Right ventricle myocardium superior (tissue), 1 donor: ENCODE measurements around the gene NDUFS6. TPM values are rescaled to one million over a fixed set of nuclear protein-coding genes. Genes with fewer than 3 reads are reported as not detected.

ENCODE experiments used
- ATAC-seq: fragments of 200-7000 bp; cut with Tn5 transposase; one replicate; pipeline ENCODE4 v1.9.1; 2020; ENCODE audit warnings: mild to moderate bottlenecking; ENCODE audit not compliant: poor library complexity
- DNase-seq: peaks from one replicate; pipeline ENCODE4 v3.0.0-alpha.2; 2020
- intact Hi-C: fragments of 100-400 bp; cut with DNase I; formaldehyde crosslinking; loops from one replicate; pipeline ENCODE4 v1.11.2; 2022
- total RNA-seq: library from RNA; stranded (reverse); fragmentation: NEBNext Ultra II Directional; extraction: Animal tissue kit (Norgen Biotek cat#: 25700); gene quantifications from one replicate; pipeline ENCODE4 v1.2.1, GENCODE V29; 2021
- donor health status: DM: no; HTN: yes; CAD: no; lungs with severe emphysema.

Gene NDUFS6
- total RNA-seq, 1 donor from 2014 or later = 126 TPM

DNA sequence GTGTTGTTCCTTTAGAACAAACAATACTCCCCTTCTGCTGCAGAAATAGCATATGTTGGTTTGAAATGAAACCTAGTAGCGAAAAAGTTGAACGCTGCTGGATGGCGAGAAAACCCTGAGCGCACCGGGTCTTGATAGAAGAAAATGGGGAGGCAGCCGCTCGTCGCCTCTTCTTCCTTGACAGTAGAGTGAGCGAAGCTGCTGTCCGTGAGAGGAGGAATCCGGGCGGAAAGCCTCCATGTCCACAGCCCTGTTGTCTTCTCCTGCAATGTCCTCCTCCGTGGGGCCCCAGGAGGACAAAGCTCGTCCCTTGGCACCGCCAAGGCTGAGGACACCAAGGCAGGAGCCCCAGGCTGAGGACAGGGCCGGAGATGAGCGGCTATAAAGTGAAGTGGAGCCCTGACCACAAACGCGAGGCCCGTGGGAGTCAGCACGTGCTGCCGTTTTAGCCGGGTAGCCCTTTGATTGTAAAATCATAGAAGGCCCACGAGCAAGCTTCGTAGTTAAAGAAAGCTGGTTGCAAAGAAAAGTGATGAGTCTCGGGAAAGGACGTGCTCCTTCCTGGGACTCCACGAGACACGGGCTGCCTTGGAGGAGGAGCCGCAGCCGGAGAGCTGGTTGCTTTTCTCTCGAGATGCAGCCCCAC lies 37.1 kb upstream of the NDUFS6 start:
- intact Hi-C loops = loop anchor here (5.0 kb wide), 1 partner anchor 388 kb away; no protein-coding TSS in a partner anchor
- ATAC-seq (no peak), DNase-seq (peak; percentile 28)

DNA sequence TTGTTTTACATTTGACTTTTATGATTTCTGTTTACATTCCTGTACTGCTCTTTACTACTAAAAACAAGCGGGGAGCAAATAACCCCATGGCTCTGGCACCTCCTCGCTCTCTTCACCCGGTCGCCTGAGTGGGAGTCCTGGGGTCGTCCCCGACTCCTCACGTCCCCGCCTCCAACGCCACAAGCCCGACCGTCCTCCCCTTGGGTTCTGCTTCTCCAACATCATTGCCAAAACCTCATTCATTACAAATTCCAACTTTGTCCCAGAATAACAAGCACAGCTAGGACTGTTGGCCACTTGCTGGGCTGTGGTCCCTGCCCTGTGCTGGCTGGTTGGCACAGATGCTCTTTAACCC lies 36.6 kb upstream of the NDUFS6 start:
- intact Hi-C loops = loop anchor here (5.0 kb wide), 1 partner anchor 388 kb away; no protein-coding TSS in a partner anchor

DNA sequence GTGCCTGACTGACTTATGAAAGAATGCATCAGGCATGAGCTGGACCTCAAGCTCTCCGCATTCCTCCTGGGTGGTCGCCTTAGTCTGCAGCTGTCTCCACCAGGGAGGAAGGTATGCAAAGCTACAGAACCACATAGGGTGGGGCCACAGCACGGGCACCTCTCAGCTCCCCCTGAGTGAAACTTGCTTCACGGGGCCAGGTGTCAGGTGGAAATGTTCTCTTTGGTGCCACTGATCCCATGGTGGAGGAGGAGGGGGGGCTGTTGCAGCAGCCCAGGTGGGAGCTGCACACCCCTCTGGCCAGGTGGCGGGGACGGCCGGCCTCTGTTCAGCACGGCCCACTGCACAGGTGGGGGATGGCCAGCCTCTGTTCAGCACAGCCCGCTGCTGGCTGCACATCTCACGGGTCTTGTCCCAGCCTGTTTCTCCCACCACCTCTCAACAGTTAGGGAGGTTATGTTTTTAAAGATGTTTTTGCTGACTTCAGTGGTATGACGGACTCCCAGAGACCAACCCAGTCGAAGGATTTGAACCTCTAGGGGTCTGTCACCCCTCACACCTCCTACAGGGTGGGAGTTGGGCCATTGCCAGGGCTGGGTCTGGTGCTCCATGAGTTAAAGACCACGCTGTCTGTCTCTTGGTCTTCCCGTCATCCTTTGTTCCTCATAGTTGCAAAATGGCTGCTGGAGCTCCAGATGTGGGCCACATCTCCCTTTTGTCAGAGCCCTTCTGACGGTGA lies 35.9 kb upstream of the NDUFS6 start:
- peak; percentile 21 for DNase-seq
- intact Hi-C loops = no loop called here
- no peak for ATAC-seq

More for the DNA sequence above, 36.6 kb upstream of the NDUFS6 start:
- DNase-seq (peak; percentile 8), ATAC-seq (no peak)

DNA sequence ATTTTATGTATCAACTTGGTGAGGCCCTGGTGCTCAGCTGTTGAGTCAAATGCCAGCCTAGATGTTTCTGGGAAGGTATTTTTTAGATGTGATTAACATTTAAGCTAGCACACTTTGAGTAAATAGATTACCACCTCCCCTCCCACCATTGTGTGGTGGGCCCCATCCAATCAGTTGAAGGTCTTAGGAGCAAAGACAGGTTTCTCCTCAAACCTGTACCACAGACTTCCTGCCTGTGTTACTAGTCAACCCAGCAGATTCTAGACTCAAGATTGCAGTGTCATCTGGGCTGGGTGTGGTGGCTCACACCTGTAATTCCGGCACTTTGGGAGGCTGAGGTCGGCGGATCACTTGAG lies 35.3 kb upstream of the NDUFS6 start:
- intact Hi-C loops = no loop called here
- DNase-seq (no peak), ATAC-seq (no peak)

DNA sequence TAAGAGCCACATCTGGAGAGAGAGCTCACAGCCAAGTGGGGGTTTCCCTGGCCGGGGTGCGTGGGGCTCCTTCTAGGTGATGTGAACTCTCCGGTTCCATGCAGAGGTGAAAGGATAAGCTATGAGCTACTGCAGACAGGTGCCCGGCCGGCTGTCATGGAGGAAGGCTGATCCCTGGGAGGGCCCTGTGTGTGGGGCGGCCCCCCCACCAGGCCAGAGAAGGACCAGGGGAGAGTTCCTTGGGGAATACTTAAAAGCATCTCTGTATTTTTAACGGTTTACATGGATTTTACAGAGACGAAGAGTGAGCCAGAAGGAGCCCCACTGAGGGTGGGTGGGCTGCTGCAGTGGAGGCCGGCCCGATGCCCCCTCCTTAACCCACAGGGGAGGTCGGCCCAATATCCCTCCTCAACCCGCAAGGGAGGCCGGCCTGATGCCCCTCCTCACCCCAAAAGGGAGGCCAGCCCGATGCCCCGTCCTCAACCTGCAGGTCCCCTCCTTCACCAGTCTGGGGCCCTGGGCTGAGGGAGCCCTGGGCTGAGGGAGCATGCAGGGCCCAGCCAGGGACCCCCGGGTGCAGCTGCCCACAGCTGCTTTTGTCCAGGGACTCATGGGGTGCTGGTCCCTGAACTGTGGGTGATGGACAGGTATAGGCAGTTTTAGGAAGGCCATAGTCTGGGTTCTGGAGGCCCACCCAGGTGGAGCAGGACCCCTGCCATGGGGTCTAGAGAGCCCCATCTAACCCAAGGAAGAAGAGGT lies 33.5 kb upstream of the NDUFS6 start:
- intact Hi-C loops = no loop called here
- DNase-seq (peak; percentile 6), ATAC-seq (no peak)

DNA sequence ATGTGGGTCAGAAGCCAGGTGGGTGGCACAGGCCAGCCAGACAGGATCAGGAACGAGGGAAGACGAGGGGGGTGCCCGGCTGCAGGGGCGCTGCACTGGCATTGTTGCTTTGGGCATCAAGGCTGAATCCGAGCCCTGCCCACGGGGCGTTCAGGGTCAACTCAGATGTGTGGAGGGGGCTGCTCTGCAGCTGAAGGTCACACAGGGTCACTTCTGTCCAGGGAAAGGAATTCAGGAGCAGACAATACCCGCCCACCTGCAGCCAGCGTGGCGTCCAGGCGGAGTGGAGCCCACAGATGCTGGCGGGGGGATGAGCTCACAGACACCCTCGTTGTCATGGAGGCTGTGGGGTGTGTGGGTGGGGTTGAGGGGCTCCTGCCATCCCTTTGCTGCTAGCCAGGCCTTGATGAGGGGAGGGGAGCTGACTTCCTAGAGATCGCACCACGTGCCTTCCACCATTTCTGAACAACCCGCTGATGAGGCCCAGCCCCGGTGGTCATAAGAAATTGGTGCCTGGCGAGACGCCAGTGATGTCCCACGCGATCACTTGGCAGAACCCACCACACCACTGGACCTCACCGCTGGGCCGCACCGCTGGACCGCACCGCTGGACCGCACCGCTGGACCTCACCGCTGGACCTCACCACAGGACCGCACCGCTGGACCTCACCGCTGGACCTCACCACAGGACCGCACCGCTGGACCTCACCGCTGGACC lies 32.8 kb upstream of the NDUFS6 start:
- DNase-seq (peak; percentile 33), ATAC-seq (no peak)
- intact Hi-C loops = no loop called here

DNA sequence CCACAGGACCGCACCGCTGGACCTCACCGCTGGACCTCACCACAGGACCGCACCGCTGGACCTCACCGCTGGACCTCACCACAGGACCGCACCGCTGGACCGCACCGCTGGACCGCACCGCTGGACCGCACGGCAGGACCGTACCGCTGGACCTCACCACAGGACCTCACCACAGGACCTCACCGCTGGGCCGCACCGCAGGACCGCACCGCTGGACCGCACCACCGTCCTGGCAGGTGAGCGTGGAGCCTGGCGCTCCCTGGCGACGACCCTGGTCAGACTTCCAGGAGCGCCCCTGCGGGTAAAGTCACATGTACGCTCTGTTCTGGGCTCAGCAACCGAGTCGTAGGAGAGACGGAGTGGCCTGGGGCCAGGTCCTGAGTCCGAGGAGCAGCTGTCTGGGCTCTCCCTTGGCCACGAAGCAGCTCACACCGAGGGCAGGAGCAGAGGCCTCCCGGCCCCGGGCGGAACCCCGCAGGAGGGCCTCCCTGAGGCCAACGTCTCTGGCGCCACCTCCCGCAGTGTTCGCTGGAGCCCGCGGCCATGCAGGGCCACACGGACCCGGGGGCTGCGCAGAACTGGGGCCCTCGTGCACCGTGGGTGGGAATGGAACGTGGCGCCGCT lies 32.1 kb upstream of the NDUFS6 start:
- intact Hi-C loops = no loop called here
- no peak for ATAC-seq
- DNase-seq = peak; percentile 24

DNA sequence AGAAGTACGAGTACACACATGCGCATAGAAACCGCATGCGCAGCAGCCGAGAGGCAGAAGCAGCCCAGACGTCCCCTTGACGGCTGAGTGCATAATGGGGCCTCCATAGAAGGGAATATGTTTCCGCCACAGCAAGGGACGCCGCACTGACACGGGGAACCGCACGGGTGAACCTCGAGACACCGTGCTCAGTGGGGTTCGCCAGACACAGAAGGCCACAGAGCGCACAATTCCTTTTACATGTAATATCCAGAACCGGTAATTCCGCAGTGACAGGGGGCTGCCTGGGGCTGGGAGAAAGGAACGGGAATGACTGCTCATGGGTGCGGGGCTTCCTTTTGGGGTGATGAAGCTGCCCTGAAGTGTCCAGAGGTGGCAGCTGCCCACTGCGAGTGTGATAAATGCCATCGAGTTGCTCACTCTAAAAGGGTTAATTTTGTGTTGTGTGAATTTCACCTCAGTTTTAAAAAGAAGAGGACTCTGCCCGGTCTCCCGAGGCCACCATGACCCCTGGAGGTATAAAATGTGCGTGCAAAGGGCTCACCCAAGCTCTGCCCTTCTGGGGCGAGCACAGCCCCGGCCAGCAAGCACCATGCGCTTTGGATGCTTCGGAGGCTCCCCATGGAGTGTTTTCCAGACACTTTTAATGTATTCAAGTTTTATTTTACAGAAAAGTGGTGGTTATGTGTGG lies 31.3 kb upstream of the NDUFS6 start:
- ATAC-seq = no peak
- intact Hi-C loops = no loop called here
- peak; percentile 34 for DNase-seq

DNA sequence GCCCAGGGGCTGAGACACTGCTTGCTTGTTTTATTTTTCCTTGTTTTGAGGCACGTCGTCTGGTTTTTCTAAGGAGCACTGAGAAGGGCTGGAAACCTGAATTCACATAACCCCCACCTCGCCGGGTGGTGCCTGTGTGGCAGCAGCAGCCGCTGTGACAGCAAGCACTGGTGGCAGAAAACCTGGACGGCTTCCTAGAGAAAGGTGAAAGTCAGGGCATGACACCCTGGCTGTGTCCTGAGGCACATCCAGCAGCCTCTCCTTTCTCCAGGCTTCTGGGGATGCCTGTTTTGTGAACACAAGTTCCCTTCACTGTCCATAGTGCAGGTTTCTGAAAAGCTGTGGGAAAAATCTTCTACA lies 30.8 kb upstream of the NDUFS6 start:
- intact Hi-C loops = no loop called here
- ATAC-seq = peak; percentile 82
- peak; percentile 46 for DNase-seq

DNA sequence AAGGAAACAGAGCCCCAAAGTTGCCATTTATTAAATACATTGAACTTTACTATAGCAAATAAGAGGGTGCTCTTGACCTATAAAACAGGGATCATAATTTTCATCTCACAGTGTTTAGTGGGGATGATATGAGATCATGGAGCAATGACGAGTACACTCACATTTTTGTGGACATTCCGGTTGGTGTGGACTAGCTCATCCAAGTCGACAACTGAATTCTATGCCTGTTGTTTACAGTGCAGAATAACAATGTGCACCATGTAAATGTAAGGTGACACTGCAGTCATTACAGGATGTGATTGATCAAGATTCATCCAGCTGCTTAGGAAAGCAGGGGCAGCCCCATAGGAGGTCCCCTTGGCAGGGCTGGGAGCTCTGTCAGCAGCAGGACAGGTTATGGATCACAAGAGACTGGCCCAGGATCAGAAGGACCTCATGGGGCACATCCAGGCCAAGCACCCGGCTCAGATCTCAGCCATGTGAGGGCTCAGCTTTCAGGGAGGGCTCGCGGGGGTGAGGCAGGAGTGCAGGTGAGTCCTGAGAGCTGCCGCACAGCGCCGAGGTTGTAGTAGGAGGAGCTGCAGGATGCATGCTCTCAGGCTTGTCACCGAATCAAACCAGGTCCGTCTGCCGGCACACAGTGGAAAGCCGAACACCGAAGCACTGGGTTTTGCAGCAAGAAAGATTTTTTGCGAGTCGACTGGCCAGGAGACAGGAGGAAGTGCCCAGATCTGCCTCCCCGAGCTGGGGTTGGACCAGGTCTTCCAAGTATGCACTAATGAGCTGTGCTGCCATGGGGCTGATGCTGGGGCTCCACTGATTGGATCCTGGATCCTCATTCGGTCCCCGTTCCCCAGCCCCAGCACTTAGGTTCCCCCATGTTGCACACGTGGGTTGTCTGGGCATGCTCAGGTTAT lies 29.8 kb upstream of the NDUFS6 start:
- ATAC-seq (no peak), DNase-seq (peak; percentile 16)
- intact Hi-C loops = no loop called here

DNA sequence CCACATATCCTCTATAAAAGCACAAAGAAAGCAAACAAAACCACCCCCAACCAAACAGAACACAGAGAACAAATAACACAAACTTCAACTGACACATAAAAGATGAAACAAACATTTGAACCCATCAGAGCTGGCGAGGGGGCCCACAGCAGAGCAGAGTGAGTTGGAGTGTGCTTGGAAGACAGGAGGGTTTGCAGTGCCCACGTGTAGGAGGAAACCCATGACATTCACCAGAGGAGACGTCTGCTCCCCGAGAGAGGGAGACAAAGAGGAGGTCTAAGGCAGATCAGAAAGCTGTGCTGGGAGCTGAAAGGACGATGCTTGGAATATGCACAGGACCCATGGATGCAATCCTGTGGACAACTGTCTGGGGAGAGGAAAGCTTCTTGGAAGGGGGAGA lies 28.6 kb upstream of the NDUFS6 start:
- intact Hi-C loops = no loop called here
- ATAC-seq (peak; percentile 52), DNase-seq (no peak)

DNA sequence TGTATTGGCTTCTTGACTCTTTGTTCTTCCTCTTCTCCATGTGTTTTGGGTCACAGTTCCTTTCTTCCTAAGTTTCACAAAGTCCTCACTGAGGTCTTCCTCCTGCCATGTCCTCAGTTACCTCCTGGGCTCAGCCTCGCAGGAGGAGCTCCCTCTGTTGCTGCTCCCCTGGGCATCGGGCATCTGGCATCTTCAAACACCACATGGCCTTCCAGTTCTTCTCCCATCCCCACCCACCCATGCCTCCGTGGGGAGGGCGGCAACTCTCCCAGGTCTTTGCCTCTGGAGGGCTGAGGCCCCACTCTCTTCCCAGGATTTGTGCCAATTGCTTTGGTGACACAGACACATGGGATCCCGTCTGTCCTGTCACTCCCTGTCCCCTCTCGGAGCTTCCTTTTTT lies 24.4 kb upstream of the NDUFS6 start:
- DNase-seq (no peak), ATAC-seq (no peak)
- intact Hi-C loops = no loop called here

DNA sequence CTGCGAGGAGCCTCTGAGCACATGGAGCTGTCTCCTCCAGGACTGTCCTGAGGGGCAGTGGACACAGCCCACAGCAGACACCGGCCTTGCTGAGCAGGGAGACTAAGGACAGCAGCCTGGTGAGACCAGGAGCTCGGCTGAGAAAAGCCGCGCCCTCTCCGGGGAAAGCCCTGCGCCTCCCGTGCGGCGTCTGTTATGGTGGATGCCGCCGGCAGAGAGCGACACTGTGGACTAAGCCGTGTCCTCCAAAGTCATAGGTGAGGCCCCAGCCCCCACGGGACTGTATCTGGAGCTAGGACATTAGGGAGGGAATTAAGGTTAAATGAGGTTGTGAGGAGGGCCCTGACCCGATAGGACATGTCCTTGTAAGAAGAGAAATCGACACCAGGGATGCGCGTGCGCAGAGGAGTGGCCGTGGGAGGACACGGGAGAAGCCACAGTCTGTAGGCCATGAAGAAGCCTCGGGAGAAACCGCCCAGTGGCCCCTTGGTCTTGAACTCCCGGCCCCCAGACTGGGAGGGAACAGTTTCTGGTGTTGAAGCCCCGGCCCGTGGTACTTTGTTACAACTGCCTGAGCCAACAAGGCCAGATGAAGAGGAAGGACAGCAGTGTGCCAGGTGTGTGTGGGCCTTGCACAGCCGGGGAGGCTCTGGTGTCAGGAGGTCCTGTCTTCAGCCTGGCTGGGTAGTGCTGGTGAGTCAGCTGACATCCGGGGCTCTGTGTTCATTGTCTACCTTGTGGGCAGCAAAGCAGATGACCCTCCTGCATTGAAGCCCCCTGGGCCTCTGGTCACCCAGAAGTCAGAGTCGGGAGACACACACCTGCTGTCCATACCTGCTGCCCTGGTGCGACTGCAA lies 23.7 kb upstream of the NDUFS6 start:
- peak; percentile 26 for DNase-seq
- intact Hi-C loops = no loop called here
- no peak for ATAC-seq

DNA sequence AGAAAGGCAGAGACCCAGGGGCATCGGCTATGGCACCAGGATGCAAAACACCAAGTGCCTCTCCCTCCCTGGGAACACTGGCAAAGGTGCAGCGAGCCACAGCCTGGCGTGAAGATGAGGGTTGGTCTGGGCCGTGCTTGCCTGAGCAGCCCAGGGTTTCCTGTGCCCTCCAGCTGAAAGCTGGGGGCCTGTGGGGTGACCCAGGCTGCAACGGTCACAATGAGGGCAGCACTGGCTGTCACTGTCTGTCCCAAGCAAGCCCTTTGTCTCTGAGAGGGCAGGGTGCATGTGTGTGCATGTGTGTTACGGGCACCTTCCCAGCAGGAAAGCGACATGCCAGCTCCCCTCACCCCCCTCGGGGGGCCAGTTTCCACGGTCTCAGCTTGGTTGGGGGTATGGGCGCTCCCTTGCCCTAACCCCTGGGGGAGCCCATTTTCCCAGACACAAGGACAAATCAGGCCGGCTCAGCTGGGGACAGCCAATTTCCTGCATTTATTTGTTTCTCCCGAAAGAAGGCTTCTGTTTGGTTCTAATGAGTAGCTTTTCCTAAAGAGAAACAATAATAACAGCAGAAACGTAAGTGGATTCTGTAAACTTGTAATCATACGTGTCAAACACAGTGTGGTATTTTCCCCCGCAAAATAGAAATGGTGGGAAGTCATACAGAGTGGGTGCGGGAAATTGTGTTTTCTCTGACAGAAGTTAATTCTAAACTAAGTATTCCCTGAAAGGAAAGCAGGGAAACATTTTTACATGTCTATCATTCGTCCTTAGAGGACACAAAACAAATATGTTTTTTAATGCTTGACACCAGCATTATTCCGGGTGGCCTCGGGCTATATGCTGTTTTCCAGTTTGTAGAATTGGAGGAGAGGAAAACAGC lies 22.8 kb upstream of the NDUFS6 start:
- ATAC-seq = no peak

DNA sequence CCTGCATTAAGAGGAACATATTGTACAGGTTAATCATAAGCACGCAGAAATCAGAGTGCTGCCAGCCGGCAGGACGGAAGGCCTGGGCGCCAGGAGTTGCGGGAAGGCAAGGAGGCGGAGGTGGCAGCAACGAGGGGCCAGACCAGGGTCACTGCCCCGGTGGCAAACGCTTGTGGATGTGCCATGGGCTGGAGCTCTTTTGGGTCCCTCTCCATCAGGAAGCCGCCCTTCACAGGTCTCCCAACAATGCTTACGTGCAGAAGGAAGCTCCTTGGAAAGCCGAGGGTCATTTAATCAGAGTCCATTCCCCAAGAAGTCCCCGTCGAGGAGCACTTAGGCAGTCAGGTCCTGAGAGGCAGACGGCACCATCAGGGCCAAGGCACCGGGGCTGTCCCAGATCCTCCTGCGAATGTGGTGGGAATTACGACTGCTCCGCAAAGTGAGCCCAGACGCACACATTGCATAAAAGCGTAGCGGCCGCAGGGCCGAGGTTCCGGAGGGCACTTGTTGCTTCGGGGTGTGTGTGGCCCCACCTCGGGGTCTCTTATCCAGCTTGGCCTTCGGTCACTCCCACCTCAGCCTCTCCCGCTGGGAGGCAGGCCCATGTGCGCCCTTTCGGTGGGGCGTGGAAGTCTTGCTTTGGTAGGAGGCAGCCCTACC lies 22.1 kb upstream of the NDUFS6 start:
- DNase-seq (peak; percentile 41), ATAC-seq (no peak)
- intact Hi-C loops = no loop called here

More for the DNA sequence above, 22.8 kb upstream of the NDUFS6 start:
- intact Hi-C loops = no loop called here
- no peak for DNase-seq
